ENCODE measurements around the gene DNAJB8. TPM values are rescaled to one million over a fixed set of nuclear protein-coding genes. Genes with fewer than 3 reads are reported as not detected.

Gene DNAJB8
- total RNA-seq, 1 donor from 2014 or later = not detected

GRCh38 chr3:128473737-128474136, 7.0 kb upstream of the DNAJB8 start:
- Histone ChIP-seq H3K27ac (ENCODE audit: low read depth, low read length) (no peak overlapping the region), H3K4me2 (ENCODE audit: low read length) (no peak overlapping the region), H3K9me3 (ENCODE audit: insufficient read depth, low read depth, low read length) (peaks cover 5% of the 10 kb centered on the region), H4K20me1 (ENCODE audit: insufficient read depth, low read length) (no peaks in the 10 kb centered on the region), H3K36me3 (ENCODE audit: insufficient read depth, low read length) (no peaks in the 10 kb centered on the region), H3K27me3 (ENCODE audit: insufficient read depth, low read length) (peaks cover 59% of the 10 kb centered on the region), H3K4me3 (ENCODE audit: insufficient read depth, low read depth, low read length) (no peak overlapping the region), H3K79me2 (ENCODE audit: insufficient read depth, low read length) (no peaks in the 10 kb centered on the region), H2AFZ (ENCODE audit: low read depth, low read length) (no peak overlapping the region), H3K9ac (ENCODE audit: low read length) (no peak overlapping the region), H3K4me1 (ENCODE audit: insufficient read depth, low read length) (no peaks in the 10 kb centered on the region)
- H3K4me1 Mint-ChIP-seq (ENCODE audit: low read depth, unreplicated experiment) = no peaks in the 10 kb centered on the region
- DNase-seq (ENCODE audit: low read depth) = no peak
- peaks cover 15% of the 10 kb centered on the region for H3K9me3 Mint-ChIP-seq (ENCODE audit: unreplicated experiment)
- FAIRE-seq = no peak
- no peak overlapping the region for H3K4me3 Mint-ChIP-seq (ENCODE audit: unreplicated experiment)
- H3K36me3 Mint-ChIP-seq (ENCODE audit: low read depth, unreplicated experiment) = peaks cover 2% of the 10 kb centered on the region
- H3K27ac Mint-ChIP-seq (ENCODE audit: unreplicated experiment) = no peak overlapping the region
- no peak for TF ChIP-seq EZH2 (IDR thresholded peaks at IDR 0.05; ENCODE audit: insufficient read depth, low read length)
- peaks cover 79% of the 10 kb centered on the region for H3K27me3 Mint-ChIP-seq (ENCODE audit: low read depth, unreplicated experiment)

GRCh38 chr3:128473180-128473519, 6.5 kb upstream of the DNAJB8 start:
- Mint-ChIP-seq H3K9me3 (ENCODE audit: unreplicated experiment) (peaks cover 13% of the 10 kb centered on the region), H3K4me1 (ENCODE audit: low read depth, unreplicated experiment) (no peaks in the 10 kb centered on the region), H3K27ac (ENCODE audit: unreplicated experiment) (no peak overlapping the region), H3K4me3 (ENCODE audit: unreplicated experiment) (no peak overlapping the region), H3K27me3 (ENCODE audit: low read depth, unreplicated experiment) (peaks cover 77% of the 10 kb centered on the region), H3K36me3 (ENCODE audit: low read depth, unreplicated experiment) (peaks cover 2% of the 10 kb centered on the region)
- Histone ChIP-seq H3K4me3 (ENCODE audit: insufficient read depth, low read depth, low read length) (no peak overlapping the region), H3K27me3 (ENCODE audit: insufficient read depth, low read length) (peaks cover 54% of the 10 kb centered on the region), H3K9ac (ENCODE audit: low read length) (no peak overlapping the region), H3K79me2 (ENCODE audit: insufficient read depth, low read length) (no peaks in the 10 kb centered on the region), H2AFZ (ENCODE audit: low read depth, low read length) (no peak overlapping the region), H4K20me1 (ENCODE audit: insufficient read depth, low read length) (no peaks in the 10 kb centered on the region), H3K9me3 (ENCODE audit: insufficient read depth, low read depth, low read length) (peaks cover 5% of the 10 kb centered on the region), H3K4me2 (ENCODE audit: low read length) (no peak overlapping the region), H3K36me3 (ENCODE audit: insufficient read depth, low read length) (no peaks in the 10 kb centered on the region), H3K4me1 (ENCODE audit: insufficient read depth, low read length) (no peaks in the 10 kb centered on the region), H3K27ac (ENCODE audit: low read depth, low read length) (no peak overlapping the region)
- TF ChIP-seq EZH2 (IDR thresholded peaks at IDR 0.05; ENCODE audit: insufficient read depth, low read length) (no peak), CTCF (IDR thresholded peaks at IDR 0.05; ENCODE audit: insufficient read depth, low read depth, low read length) (no peak)
- DNase-seq (ENCODE audit: low read depth) (no peak), FAIRE-seq (no peak)

- DNase-seq (ENCODE audit: low read depth) = no peak
- no peak overlapping the region for H3K27ac ChIP-seq (ENCODE audit: low read depth, low read length)
- peak overlapping the region; percentile 47 for H3K27ac Mint-ChIP-seq (ENCODE audit: unreplicated experiment)
- H3K27me3 ChIP-seq (ENCODE audit: insufficient read depth, low read length) = peaks cover 54% of the 10 kb centered on the region
- peaks cover 2% of the 10 kb centered on the region for H3K36me3 Mint-ChIP-seq (ENCODE audit: low read depth, unreplicated experiment)
- peaks cover 5% of the 10 kb centered on the region for H3K9me3 ChIP-seq (ENCODE audit: insufficient read depth, low read depth, low read length)
- H3K4me3 ChIP-seq (ENCODE audit: insufficient read depth, low read depth, low read length) = no peak overlapping the region
- no peak overlapping the region for H2AFZ ChIP-seq (ENCODE audit: low read depth, low read length)
- H3K9me3 Mint-ChIP-seq (ENCODE audit: unreplicated experiment) = peaks cover 8% of the 10 kb centered on the region
- no peak overlapping the region for H3K4me2 ChIP-seq (ENCODE audit: low read length)
- H3K4me1 Mint-ChIP-seq (ENCODE audit: low read depth, unreplicated experiment) = no peaks in the 10 kb centered on the region
- H3K27me3 Mint-ChIP-seq (ENCODE audit: low read depth, unreplicated experiment) = peaks cover 74% of the 10 kb centered on the region
- H3K79me2 ChIP-seq (ENCODE audit: insufficient read depth, low read length) = no peaks in the 10 kb centered on the region
- no peak for TF ChIP-seq CTCF (IDR thresholded peaks at IDR 0.05; ENCODE audit: insufficient read depth, low read depth, low read length)
- TF ChIP-seq EZH2 (IDR thresholded peaks at IDR 0.05; ENCODE audit: insufficient read depth, low read length) = peak; percentile 40
- H3K9ac ChIP-seq (ENCODE audit: low read length) = no peak overlapping the region
- H4K20me1 ChIP-seq (ENCODE audit: insufficient read depth, low read length) = no peaks in the 10 kb centered on the region
- no peak overlapping the region for H3K4me3 Mint-ChIP-seq (ENCODE audit: unreplicated experiment)
- FAIRE-seq = no peak
- no peaks in the 10 kb centered on the region for H3K36me3 ChIP-seq (ENCODE audit: insufficient read depth, low read length)
- H3K4me1 ChIP-seq (ENCODE audit: insufficient read depth, low read length) = no peaks in the 10 kb centered on the region
These were observed 5.9 kb upstream of the DNAJB8 start for GRCh38 chr3:128472449-128473179.
